ENCODE measurements around the gene CCDC187.

- TF ChIP-seq, protein P1, sequence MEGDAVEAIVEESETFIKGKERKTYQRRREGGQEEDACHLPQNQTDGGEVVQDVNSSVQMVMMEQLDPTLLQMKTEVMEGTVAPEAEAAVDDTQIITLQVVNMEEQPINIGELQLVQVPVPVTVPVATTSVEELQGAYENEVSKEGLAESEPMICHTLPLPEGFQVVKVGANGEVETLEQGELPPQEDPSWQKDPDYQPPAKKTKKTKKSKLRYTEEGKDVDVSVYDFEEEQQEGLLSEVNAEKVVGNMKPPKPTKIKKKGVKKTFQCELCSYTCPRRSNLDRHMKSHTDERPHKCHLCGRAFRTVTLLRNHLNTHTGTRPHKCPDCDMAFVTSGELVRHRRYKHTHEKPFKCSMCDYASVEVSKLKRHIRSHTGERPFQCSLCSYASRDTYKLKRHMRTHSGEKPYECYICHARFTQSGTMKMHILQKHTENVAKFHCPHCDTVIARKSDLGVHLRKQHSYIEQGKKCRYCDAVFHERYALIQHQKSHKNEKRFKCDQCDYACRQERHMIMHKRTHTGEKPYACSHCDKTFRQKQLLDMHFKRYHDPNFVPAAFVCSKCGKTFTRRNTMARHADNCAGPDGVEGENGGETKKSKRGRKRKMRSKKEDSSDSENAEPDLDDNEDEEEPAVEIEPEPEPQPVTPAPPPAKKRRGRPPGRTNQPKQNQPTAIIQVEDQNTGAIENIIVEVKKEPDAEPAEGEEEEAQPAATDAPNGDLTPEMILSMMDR (IDR thresholded peaks at IDR 0.05): no peak
- no peak for TF ChIP-seq EZH2 (IDR thresholded peaks at IDR 0.05)
- no peak for TF ChIP-seq EZH2phosphoT487 (IDR thresholded peaks at IDR 0.05)
Observed at GRCh38 chr9:136280535-136281315, 23.2 kb downstream of the CCDC187 start.
